HS-5 (cell line): ENCODE data around the gene TOM1L2.

Experiments
- DNase-seq: peaks from one replicate; pipeline ENCODE4 v3.0.0-alpha.2; 2012; ENCODE audit warnings: low read depth

Gene TOM1L2

DNA sequence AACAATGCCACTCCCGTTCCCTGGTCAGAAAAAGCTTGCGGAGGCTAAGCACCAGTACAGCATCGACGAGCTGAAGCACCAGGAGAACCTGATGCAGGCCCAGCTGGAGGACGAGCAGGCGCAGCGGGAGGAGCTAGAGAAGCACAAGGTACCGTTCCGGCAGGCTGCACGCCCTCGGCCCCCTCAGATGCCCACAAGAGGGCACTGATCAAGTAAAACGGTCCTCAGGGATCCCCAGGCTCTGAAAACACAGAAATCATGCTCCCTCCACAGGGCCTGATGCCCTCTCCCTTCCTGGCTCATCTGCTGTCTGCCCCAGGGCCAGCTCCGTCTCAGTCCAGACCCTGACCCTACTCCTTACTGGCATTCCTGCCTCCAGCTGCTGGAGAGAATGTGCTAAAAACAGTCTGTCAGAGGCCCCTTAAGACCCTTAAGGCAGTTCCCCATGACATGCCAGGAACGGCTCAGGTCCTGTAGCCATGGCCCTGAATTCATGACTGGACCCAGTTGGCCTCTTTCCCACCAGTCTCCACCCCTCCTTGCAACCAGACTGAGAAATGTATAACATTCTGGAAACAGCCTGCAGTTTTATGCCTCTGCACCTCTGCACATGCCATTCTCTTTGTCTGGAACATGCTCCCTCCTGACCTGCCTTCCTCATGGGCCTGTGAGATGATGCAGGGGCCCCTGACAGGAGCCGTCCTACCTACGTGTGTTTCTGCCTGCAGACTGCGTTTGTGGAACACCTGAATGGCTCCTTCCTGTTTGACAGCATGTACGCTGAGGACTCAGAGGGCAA is 22.3 kb upstream of the TOM1L2 start:
- no peak for DNase-seq

DNA sequence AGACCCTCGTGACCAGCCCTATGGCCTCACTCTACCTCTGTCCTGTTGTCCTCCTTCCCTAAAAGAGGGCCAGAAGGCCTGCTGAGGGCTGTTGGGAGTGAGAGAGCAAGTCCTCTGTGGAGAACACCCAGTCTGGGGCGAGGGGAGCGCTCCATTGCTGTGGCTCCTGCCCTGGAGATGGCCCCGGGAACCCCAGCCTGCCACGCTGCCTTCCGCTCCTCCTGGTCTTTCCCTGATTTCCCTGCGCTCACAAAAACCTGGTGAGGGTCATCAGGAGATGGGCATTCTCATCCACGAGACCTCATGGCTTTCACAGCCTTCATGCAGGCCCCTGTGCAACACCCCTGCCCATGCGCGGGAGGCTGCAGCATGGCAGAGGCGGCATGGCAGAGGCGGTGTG is 21.7 kb upstream of the TOM1L2 start:
- DNase-seq = no peak

- DNase-seq = no peak
Measured at GRCh38 chr17:17993366-17993765, 21.2 kb upstream of the TOM1L2 start.

- no peak for DNase-seq
Measured at GRCh38 chr17:17990282-17990681, 18.1 kb upstream of the TOM1L2 start.

DNA sequence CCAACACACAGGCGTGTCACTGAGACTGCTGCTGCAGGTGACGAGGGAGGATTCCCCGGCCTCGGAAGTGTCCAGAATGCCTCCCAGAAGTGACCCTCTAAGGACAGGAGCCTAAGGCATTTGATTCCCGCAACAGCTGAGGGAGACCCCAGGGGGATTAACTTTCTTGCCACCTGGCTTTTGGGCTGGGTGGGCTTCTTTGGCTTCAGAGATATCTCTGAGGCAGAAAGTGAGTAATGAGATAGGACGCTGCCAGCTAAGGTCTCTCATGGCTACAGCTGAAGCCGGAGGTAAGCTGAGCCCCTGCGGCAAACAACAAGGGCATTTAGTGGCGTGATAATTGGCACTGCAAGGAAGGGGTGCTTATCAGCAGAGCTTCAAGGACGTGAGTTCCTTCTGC is 17.4 kb upstream of the TOM1L2 start:
- no peak for DNase-seq

DNA sequence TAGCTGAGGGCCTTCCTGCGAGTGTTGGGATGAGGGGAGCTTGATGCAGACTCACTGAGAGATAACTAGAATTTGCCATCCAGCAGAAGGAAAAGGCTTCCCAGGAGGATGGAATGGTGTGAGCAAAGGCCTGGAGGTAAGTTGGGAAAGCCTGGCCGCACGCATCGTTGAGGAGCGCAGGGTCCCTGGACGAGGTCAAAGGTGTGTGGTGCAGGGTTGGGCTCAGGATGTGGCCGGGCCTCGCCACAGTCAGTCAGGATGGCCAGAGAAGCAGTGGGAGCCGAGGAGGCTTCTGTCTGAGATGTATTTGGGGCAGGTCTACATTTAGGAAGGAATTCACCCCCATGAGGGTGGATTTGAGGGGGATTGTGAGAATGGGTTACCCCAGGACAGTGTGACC is 16.9 kb upstream of the TOM1L2 start:
- DNase-seq = no peak

- no peak for DNase-seq
Measured at GRCh38 chr17:17988427-17988945, 16.3 kb upstream of the TOM1L2 start.

GRCh38 chr17:17987901-17988300 is 15.7 kb upstream of the TOM1L2 start:
- no peak for DNase-seq

GRCh38 chr17:17987187-17987896 is 15.1 kb upstream of the TOM1L2 start:
- no peak for DNase-seq

DNA sequence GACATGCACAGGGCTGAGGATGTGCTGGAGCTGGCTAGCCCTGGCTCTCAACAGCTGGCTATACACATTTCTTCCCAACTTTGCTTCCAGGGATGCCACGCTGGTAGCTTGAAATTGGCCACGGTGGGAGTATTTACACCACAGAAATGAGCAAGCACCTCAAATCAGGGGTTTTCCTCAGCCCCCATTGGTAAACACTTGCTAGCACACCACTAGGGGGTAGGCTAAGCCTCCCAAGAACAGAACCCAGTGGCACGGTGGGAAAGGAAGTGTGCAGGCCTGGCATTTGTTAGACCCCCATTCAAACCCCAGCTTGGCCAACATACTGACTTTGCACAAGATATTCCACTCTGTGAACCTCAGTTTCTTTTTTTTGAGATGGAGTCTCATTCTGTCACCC is 13.4 kb upstream of the TOM1L2 start:
- no peak for DNase-seq

GRCh38 chr17:17985153-17985552 is 13.0 kb upstream of the TOM1L2 start:
- no peak for DNase-seq

DNA sequence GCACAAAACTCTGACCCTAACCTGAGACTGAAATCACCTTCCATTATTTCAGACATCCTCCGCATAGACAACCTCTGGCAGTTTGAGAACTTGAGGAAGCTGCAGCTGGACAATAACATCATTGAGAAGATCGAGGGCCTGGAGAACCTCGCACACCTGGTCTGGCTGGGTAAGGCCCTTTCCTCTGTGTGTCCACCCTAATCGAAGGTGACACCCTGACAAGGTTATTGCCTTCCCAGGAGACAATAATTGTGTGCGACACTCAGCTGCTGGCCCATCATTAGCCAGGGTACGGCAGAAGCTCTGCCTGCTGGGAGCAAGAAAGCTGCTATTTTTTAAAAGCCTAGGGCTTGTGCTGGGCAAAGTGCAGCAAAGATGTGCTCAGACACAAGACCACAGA is 11.6 kb upstream of the TOM1L2 start:
- DNase-seq = no peak

- no peak for DNase-seq
Measured at GRCh38 chr17:17983376-17983775, 11.2 kb upstream of the TOM1L2 start.

DNA sequence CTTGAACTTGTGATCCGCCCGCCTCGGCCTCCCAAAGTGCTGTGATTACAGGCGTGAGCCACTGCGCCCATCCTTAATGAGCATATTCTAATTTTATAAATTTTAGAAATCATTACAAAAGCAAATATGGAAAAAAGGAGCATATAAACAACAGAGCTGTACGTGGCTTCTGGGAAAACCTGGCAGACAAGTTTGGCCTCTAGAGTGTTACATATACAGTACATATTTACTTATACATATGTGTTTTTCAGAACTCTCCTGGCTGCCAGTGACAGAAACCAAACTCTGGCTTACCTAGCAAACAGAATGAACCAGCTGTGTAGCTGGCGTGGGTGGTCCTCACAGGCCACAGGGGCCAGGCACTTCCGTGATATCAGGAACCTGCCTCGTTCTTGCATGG is 10.6 kb upstream of the TOM1L2 start:
- no peak for DNase-seq

DNA sequence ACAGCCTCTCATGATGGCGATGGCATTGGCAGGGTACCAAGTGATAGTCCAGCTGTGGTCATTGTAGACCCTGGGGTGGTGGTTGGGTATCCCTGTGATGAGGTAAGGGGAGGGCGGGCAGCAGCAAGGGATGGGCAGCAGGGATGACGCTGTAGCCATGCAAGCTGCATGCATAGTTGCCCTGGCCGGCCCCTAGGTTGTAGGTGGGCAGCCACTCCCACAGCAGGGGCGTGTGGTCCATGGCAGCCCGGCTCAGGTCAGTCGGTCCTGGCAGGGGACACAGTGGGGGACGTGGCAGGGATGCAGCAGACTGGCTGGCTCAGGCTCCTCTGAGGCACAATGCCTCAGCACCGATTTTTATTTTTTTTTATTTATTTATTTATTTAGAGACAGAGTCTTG is 9.1 kb upstream of the TOM1L2 start:
- no peak for DNase-seq

DNA sequence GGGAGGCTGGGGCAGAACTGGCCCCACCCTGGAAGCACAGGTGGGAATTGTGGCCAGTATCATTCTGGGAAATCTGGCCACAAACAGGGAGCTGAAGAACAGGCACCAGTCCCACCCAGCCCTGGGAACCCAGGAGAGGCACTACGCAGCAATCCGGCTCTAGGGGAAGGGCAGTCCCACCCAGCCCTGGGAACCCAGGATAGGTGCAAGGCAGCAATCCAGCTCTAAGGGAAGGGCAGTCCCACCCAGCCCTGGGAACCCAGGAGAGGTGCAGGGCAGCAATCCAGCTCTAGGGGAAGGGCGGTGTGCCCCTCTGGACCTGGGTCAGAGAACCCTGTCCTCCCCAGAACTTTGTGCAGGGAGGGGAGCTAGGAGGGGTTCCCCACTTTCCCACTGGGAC is 7.6 kb upstream of the TOM1L2 start:
- DNase-seq = no peak

DNA sequence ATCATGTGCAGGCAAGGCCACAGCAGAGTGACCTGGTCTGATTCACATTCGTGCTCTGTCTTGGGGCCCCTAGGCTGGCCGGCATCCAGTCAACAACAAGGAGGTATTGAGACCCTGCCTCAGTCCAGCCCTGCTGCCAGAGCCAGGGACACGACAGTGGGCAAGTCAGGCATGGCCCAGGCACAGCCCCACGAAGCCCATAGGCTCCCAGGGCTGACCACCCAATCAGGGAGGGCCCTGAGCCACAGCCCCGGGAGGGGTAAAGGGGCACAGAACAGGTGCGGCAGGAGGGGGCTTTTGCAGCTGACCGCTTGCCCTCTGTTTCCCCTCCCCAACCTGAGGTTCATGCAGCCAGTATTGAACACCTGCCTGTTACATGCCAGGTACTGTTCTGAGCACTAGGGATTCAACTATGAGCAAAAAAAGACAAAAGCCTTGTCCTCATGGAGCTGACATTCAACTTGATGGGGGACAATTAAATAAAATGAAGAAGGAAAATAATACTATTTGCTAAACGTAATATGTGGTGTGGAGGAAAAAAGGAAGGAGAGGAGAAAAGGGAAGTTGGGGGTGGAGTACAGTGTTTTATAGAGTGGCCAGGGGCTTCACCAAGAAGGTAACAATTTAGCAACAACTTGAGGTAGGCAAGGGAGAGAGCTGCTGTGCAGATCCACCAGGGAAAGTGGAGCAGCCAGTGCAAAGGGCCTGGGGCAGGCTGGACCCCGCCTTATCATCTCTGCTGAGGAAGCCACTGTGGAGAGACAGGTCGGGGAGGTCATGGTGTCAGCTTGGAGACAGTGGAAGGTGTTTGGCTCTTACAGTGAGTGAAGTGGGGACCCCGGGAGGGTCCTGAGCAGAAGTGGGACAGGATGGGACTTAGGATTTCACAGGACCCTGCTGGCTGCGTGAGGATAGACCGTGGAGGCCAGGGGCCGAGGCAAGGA is 6.6 kb upstream of the TOM1L2 start:
- DNase-seq = no peak

DNA sequence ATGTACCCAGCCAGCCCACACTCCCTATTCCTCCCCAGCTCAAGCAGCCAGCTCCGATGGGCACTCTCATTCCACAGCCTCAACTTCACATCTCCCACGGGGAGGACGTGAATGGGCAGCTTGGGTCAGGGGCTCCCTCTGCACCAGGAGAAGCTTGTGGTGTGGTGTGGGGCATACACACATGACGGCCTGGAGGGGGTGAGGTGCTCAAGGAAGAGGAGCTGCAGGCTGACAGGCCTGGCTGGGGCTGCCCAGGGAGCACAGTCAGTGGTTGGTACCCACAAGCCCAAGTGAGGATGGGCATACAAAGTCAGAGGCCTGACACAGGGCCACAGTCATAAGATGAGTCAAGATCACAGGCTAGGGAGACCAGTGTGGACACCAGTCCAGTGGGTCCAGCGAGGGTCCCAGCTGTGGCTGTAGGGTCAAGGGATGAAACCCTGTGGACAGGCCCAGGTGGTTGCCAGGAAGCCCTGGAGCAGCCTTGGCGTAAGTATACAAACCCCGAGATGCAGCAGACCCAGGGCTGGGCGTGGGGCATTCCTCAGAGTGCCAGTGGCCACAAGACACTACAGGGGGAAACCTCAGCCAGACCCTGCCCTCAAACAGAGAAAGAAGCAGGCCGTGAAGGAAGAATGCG is 4.9 kb upstream of the TOM1L2 start:
- no peak for DNase-seq

- DNase-seq = no peak
Measured at GRCh38 chr17:17975436-17975835, 3.2 kb upstream of the TOM1L2 start.

DNA sequence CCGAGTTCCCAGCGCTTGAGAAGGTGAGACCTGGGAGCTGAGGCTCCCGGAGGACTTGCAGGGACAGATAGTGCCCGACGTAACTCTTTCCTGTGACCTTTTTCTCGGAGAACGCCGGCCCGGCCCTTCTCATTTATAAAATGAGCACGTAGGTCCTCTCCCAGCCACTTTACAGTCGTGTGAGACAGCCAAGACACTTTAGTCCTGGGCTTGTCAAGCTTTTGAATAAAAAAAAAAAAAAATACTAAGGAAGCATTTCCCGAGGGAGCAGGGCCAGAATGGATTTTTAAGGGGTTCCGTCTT is 703 bp upstream of the TOM1L2 start:
- DNase-seq = no peak

- DNase-seq = no peak
Measured at GRCh38 chr17:17971431-17972125, 622 bp downstream of the TOM1L2 start.
